GM19324 (cell line): ENCODE measurements around the gene CD34.

ENCODE experiments used
- ATAC-seq: cut with Tn5 transposase; IDR thresholded peaks from one replicate; pipeline ENCODE4 v1.9.1; 2021; ENCODE audit warnings: mild to moderate bottlenecking, moderate library complexity; ENCODE audit not compliant: unreplicated experiment, low FRiP score

CD34 gene

DNA sequence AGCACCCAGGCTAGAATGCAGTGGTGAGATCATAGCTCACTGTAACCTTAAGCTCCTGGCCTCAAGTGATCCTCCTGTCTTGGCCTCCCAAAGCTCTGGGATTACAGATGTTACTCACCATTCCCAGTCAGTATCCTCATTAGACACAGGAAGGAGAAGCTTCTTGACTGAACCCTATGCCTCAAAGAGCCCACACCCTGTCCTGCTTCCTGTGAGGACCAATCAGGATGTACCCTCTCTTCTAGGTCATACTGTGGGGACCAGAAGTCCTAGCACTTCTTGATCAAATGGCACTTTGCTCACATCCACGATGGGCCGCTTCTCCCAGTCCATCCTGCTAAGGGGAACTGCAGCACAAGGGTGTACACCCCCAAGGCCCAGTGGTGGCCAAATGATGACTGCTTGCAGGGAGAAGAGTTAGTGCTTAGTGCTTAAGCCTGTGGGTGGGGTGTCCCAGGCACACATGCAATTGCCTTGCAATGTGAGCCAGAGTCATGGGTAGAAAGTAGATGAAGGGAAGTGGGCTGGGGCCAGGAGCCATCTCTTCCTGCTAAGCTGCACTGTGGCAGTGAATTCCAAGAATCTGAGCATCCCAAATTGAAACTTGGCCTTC is 9.8 kb downstream of the CD34 start:
- no peak for ATAC-seq

GRCh38 chr1:207898836-207899235 is 12.1 kb downstream of the CD34 start:
- no peak for ATAC-seq

- ATAC-seq: no peak
Observed at GRCh38 chr1:207898260-207898659, 12.7 kb downstream of the CD34 start.

DNA sequence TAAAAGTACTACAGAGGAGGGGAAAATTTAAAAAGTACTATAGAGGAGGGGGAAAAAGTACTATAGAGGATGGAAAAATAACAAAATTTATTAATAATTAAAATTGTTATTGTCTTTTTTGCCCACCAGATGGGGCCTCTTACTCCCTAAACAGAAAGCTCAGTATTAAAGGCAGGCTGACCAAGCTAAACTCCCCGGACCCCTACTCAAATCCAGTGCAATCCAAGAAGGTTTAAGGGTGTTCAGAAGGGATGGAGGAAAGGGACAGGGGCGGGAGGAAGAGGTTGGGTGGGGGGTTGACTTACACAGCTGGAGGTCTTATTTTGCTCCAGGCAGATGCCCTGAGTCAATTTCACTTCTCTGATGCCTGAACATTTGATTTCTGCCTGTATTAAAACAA is 13.7 kb downstream of the CD34 start:
- no peak for ATAC-seq

- ATAC-seq: no peak
Observed at GRCh38 chr1:207896547-207896946, 14.4 kb downstream of the CD34 start.

DNA sequence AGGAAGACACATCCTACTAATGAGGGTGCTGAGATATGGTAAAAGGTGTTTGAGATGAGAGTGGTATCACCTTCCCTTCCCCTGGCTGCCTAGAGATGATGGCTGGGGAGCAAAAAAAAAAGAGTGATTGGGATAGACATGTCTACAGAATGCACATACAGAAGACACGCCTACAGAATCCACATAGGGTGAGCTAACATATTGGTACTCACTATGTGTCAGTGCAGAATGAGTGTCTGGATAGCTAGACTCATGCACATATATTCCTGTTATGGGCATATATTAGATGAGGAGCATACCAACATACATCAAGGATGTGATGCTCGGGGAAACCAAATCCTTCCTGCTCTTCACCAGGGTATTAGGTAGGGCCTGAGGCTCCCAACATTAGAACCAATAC is 16.2 kb downstream of the CD34 start:
- no peak for ATAC-seq

GRCh38 chr1:207893737-207894582 is 17.0 kb downstream of the CD34 start:
- no peak for ATAC-seq

DNA sequence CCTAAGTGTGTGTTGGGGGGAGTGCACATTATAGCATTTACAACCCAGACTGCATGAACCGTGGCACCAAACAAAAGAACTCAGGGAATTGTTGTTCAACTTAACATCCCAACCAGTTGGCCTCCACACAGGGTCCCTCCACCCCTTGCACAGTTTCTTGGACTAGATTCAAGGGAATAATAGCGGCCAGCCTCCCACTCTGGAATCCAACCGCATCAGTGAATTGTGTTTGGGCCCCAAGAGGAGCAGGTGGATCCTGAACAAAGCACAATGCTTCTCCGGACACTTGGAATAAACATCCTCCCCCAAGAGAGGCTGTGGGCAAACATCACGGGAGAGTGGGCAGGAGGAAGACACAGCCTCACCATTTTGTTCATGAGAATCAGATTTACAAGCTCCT is 18.2 kb downstream of the CD34 start:
- no peak for ATAC-seq

DNA sequence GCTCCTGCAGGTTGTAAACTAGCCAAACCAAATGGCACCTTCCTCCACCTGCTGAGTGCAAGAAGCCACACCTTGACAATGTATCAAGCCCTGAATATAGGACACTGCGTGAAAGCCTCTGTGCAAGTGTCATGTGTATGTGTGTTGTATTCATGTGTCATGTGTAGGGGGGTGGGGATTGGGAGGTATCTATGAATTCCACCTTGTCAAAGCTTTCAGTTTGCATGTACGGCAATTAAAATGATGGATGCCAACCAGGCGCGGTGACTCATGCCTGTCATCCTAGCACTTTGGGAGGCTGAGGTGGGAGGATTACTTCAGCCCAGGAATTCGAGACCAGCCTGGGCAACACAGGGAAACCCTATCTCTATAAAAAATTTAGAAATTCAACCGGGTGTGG is 19.8 kb downstream of the CD34 start:
- no peak for ATAC-seq

GRCh38 chr1:207890136-207890738 is 20.7 kb downstream of the CD34 start:
- no peak for ATAC-seq

GRCh38 chr1:207888652-207889051 is 22.3 kb downstream of the CD34 start:
- no peak for ATAC-seq

GRCh38 chr1:207887542-207888201 is 23.3 kb downstream of the CD34 start:
- no peak for ATAC-seq

DNA sequence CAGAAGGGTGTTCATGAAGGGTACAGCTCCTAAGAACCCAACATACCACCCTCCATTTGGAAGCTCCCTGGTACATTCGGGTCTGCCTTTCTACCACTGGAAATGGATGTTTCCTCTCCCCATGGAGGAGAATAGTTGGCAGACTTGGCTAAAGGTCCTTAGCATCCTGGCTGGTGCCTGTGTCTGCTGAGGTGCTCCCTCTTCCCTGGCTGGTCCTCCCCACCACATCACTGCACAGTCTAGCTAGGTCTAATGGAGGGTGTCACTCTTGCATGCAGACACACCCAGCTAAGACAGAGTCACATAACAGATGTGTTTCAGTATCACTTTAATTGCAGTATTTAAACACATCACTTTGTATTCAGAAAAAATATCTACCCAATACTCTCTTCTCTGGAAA is 24.7 kb downstream of the CD34 start:
- no peak for ATAC-seq

DNA sequence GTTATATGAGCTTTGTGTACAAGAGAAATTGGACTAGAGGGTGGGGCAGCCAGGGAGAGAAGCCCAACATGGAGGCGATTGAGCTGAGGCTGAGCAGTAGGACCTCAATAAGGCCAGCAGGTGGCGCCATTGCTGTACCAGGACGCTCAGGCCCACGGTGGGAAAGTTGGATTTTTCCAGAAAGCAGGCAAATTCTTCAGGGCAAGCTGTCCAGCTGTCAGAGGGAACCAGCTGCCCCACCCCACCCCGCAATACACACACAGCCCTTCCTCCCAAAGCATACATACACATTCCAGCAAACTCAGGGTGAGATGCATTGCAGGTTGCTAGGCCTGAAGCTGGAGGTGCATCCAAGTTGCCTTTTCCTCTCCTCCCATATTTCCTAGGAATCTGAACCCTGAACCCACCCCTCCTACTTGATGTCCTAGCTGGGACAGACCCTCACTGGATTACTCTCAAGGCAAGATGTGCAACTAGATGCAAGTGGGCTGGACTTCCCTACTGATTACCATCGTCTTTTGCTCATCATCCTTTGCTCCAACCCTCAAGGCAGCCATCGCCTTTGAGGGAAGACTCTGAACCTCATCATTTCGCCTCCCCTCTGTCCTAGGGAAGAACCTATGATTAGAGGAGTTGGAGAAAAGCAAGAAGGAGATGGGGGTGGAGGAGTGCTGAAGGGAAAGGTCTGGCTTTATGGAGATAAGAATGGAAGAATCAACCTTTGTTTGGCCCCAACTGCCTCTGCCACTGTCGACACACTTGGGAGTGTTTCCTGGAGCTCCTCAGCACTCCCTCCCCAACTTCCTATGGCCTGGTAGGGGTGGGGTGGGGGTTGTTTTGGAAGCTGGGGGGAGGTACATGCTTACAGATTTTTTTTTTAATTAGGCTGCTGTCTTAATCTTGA is 25.5 kb downstream of the CD34 start:
- ATAC-seq: peak; percentile 63

DNA sequence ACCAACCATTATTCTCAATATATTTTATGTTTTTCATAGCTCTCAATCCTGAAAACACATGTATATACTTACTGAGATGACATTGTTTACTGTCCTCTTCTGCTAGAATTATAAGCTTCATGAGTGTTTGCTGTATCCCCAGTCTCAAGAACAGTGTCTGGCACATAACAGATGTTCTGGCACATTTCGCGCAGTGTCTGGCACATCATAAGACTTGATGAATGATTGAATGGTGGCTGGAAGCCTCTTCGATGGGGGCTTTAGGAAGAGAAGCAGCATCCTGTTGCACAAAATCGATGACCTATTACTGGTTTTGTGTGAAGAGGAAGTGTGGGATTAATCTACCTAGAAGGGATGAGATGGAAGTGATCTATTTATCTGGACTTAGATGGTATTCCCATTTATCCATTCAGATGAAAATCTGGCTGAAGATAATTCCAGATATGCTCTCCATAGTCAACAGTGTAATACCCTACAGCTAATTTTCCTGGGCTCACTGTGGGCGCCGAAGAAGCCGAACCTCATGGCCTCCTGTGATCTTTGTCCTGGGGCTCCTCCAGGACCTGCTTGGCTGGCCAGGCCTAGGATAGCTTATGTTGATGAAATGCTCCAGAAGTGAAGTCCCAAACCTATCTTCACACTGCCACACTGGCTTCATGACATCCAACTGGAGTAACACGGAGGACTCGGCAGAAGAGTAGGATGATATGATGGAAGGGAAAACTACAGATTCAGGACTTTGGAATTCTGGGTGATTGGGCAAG is 26.5 kb downstream of the CD34 start:
- ATAC-seq: no peak

DNA sequence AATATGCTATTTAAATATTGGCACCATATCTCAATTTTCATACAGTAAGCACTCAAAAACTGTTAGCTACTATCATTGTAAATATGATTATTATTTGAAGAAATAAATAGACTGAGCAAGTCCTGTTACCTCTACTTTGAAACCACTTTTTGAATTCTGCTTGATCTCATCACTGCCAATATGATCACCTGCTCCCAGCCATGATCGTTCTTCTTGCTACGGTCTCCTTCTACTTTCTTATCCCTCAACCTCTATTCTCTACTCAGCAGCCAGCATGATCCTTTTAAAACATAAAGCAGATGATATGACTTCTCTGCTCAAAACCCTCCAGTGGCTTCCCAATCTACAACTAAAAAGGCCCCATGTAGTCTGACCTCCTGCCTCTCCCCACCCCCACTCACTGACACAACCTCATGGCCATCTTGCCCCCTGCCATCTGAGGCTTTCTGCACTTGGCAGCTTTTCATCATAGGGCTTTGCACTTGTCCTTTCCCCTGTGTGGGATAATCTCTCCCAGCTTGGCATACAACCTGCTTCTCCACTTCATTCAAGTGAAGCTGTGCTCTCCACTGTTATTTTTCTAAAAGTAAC is 27.2 kb downstream of the CD34 start:
- no peak for ATAC-seq

DNA sequence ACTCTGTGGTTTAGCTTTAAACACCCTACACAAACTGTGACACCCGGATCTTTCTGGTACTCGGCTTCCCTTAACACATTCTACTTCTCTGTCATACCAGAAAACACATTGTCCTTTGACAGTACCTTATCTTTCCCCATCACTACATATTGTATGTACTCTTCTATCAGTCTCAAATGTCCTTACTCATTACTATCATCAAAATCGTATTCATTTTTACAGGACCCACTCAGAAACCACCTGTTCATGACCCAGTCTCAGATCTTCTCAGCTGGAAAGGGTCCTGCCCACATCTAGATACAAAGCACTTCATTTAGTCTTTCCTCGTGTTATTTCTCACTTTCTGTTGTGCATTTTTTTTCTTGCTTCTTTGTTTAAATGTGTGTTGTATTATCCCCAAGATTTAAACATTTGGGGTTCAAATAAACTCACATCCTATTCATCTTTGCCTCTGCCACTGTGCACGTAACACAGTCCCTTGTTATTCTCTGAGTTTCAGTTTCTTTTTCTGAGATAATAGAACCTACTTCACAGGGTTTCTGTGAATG is 27.7 kb downstream of the CD34 start:
- no peak for ATAC-seq

DNA sequence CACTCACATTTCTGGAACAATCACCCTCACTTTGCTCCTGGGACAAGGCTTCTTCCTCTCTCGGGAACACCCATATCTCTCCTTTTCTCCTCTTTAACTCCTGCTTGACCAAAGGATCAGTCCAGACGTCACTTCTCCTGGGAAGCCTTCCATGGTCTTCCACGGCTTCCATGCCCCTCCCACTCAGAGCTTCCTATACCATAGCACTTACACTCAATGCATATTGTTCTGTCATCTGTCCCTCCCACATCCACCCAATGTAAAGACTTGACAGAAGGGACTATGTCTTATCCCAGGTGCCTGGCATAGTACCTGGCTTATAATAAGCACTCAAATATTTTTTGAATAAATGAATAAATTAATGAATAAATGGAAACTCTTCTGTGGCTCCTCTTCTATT is 28.2 kb downstream of the CD34 start:
- ATAC-seq: no peak

DNA sequence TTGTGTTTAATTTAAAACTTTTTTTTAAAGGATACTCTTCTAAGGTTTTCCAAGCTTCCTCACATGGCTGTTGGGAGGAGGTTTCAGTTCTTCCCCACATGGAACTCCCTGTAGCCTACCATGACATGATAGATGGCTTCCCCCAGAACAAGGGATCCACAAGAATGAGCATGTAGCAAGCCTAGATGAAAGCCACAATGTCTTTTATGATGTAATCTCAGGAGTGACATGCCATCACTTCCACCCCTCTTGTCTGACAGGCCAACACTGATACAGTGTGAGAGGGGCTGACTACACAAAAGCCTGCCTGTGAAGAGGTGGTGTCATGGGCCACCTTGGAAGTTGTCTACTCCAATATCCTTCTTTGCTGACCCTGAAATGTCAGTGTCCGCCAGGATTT is 32.0 kb downstream of the CD34 start:
- ATAC-seq: no peak
